NCI-H1417 (cell line): ENCODE data around the gene STRA6.

Experiments used
- DNase-seq, 3 experiments: peaks; one replicate each; lab custom pipeline; 2025; lab: John Stamatoyannopoulos, UW

STRA6 gene

GRCh38 chr15:74207652-74208440, 5.3 kb upstream of the STRA6 start:
- DNase-seq = peak in 1 of 3 experiments; percentile 41

GRCh38 chr15:74206801-74207281, 4.3 kb upstream of the STRA6 start:
- DNase-seq = no peak

GRCh38 chr15:74205582-74205947, 3.0 kb upstream of the STRA6 start:
- no peak for DNase-seq

- peak; percentile 37 to 75 (median 63) for DNase-seq
Measured at GRCh38 chr15:74203914-74204431, 1.4 kb upstream of the STRA6 start.

- no peak for DNase-seq
Measured at GRCh38 chr15:74201710-74202420, 722 bp downstream of the STRA6 start.

- no peak for DNase-seq
Measured at GRCh38 chr15:74200871-74201419, 1.6 kb downstream of the STRA6 start.

- no peak for DNase-seq
Measured at GRCh38 chr15:74200412-74200815, 2.2 kb downstream of the STRA6 start.

GRCh38 chr15:74199297-74199652, 3.3 kb downstream of the STRA6 start:
- DNase-seq = no peak

- no peak for DNase-seq
Measured at GRCh38 chr15:74197176-74197965, 5.2 kb downstream of the STRA6 start.

GRCh38 chr15:74196175-74196574, 6.4 kb downstream of the STRA6 start:
- DNase-seq = peak in 1 of 3 experiments; percentile 69

- DNase-seq = no peak
Measured at GRCh38 chr15:74194572-74195559, 7.7 kb downstream of the STRA6 start.

GRCh38 chr15:74193905-74194304, 8.7 kb downstream of the STRA6 start:
- no peak for DNase-seq

GRCh38 chr15:74193299-74193718, 9.3 kb downstream of the STRA6 start:
- no peak for DNase-seq

GRCh38 chr15:74192751-74193150, 9.8 kb downstream of the STRA6 start:
- DNase-seq = no peak

GRCh38 chr15:74191798-74192197, 10.8 kb downstream of the STRA6 start:
- no peak for DNase-seq

GRCh38 chr15:74188216-74188615, 14.4 kb downstream of the STRA6 start:
- DNase-seq = no peak

GRCh38 chr15:74185710-74186348, 16.8 kb downstream of the STRA6 start:
- DNase-seq = no peak

GRCh38 chr15:74184582-74185091, 17.9 kb downstream of the STRA6 start:
- DNase-seq = no peak

- no peak for DNase-seq
Measured at GRCh38 chr15:74182131-74182530, 20.5 kb downstream of the STRA6 start.
